ENCODE data around the gene DUOX1.

DNA sequence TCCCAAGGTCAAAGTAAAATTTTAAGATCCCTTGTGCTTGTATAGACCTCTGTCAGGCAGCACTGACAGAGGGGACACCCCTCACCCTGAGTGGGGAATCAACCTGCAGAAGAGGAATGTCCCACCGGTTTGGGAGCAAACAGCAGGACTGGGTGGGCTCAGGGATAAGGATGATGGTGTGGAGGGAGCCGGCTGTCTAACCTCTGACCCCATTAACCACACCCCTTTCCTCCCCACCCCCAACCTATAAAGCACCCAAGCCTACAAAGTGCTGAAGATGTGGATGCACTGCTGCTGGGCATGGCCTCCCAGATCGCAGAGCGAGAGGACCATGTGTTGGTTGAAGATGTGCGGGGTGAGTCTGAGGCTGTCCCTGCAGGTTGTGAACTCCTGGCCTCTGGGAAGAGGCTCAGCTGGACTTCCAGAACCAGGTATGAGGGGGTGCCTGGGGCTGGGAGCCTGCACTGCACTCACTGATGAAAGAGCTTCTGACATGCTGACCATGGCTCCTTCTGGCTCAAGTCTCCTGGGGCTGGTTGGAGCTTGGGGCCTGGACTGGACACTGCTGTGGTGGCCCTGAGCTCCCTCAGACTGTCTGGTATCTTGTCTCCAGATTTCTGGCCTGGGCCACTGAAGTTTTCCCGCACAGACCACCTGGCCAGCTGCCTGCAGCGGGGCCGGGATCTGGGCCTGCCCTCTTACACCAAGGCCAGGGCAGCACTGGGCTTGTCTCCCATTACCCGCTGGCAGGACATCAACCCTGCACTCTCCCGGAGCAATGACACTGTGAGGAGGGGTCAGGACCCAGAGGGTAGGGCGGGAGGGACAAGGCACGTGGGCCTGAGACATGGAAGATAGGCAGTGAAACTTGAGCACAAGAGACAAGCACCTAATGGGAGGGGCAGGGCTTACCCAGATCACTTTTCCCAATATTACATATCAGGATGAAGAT is 9.3 kb downstream of the DUOX1 start:
- TF ChIP-seq, protein P1, sequence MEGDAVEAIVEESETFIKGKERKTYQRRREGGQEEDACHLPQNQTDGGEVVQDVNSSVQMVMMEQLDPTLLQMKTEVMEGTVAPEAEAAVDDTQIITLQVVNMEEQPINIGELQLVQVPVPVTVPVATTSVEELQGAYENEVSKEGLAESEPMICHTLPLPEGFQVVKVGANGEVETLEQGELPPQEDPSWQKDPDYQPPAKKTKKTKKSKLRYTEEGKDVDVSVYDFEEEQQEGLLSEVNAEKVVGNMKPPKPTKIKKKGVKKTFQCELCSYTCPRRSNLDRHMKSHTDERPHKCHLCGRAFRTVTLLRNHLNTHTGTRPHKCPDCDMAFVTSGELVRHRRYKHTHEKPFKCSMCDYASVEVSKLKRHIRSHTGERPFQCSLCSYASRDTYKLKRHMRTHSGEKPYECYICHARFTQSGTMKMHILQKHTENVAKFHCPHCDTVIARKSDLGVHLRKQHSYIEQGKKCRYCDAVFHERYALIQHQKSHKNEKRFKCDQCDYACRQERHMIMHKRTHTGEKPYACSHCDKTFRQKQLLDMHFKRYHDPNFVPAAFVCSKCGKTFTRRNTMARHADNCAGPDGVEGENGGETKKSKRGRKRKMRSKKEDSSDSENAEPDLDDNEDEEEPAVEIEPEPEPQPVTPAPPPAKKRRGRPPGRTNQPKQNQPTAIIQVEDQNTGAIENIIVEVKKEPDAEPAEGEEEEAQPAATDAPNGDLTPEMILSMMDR (IDR thresholded peaks at IDR 0.05) = no peak
- TF ChIP-seq POLR2A (IDR thresholded peaks at IDR 0.05) = no peak

Measured in tibial nerve (tissue), 3 donors.